GOT3 (cell line): ENCODE data around the gene SEMA4B.

Experiments
- DNase-seq: peaks from one replicate; lab custom pipeline; 2025; ENCODE audit warnings: mixed read lengths; lab: John Stamatoyannopoulos, UW

Gene SEMA4B

DNA sequence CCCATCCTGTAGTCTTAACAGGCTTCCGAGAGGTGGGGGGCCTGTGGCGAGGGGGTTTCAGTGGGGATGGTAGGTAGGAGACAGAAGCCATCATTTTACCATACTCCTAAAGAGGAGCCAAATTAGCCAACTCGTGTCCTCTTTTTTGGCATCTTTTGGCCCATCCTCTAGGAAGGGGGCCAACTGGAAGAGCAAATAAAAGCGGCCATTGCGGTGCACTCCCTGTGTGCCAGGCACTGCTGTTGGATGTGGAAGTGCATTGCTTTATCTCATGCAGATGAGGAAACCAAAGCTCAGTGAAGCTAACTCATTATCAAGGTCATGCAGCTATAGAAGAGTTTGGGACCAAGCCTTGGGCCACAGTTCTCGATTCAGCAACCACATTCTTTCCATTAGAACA is 6.1 kb downstream of the SEMA4B start:
- no peak for DNase-seq

DNA sequence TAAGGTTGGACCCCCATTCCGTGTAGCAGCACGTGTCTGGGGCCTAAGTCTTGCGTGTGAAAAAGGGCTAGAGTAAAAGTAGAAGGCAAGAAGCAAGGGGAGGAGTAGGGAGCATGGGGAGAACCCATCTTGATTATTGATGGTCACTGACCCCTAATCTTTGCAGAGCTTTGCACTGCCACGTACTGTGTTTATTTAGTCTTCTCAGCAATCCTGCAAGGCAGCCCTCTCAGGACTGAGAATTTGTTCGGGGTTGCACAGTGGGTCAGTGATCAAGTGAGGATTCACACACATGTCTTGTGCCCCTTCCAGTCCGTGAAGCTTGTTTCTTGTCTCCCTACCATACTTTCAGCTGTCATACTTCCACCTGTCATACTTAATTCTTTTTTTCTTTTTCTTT is 7.2 kb downstream of the SEMA4B start:
- no peak for DNase-seq

DNA sequence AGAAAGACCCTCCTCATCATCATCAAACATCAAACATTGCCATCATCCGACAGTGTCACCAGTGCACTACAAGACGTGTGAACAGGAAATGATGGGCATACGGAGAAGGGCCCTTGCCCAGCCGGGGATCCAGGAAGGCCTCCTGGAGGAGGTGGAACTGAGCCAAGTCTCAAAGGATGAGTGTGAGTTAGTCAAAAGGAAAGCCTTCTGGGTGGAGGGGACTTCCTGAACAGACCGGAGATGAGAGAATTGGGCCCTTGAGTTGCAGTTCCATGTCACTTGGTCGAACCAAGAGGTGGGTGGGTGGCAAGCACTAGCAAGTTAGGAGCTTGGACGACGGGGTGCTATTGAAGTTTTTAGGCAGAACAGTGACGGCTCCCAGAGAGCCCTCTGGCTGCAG is 8.5 kb downstream of the SEMA4B start:
- DNase-seq: no peak

DNA sequence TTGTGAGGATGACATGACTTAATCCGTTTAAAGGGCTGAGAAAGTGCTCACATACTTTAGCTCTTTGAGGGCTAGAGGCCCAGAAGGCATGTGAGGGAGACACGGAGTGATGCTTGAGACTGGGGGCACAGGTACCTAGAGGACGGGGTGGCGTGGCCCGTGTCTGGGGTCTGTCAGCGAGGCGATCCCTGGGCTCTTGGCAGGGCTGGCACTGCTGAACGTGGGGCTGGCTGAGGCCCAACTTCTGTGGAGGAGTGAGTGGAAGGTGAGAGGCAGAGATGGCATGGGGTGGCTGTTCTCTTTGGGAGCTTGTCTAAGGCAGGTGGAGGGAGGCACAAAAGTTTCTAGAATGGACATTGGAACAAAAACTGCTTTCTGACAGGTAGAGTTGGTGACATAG is 9.5 kb downstream of the SEMA4B start:
- DNase-seq: no peak

DNA sequence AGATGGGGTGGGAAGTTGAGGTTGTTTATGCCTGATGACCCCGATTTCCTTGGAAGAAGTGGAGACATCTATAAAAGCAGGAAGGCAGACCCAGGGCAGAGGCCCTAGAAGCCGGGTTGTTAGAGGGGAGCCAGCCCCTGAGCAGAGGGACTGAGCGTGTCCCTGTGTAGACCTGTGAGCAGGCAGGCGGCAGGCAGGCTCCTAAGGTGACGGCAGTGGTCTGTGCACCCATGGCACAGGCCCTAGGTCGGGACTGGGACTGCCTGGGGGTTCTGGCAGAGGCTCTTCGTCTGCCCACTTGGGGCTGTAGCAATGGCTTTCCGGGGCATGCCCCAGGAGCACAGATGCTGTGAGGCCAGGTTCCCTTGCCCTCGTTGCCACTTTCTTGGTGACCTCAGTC is 9.9 kb downstream of the SEMA4B start:
- DNase-seq: no peak

DNA sequence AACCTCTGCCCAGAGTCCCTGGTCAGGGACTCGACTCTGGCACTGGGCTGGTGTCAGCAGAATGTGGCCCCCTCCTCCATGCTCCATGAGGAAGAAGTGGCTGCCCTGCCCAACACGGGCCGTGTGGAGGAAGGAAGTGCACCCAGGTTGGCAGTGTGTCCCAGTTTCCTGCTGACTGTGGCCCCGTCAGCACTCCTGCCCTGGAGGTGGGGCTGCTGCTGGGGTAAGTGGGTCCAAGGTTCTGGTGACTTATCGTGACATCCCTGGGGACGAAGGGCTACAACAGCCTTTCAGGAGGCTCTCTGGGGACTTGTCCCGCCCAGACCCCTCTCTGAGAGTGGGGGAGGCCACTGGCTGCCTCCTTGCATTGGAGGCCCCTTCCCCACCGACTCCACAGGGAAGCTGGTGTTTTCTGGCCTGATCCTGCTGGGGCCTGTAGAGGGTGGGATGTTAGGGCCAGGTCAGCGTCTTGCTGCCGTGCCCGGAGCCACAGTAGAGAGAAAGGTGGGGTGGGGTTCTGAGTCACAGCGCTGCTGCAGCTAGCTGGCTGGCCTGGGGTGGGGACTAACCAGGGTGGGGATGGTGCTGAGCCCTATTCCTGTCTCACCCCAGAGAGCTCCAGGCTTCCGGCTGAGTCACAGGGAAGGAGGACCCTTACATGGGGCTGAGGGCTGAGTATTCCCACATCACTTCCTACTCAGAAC is 10.5 kb downstream of the SEMA4B start:
- DNase-seq: no peak

DNA sequence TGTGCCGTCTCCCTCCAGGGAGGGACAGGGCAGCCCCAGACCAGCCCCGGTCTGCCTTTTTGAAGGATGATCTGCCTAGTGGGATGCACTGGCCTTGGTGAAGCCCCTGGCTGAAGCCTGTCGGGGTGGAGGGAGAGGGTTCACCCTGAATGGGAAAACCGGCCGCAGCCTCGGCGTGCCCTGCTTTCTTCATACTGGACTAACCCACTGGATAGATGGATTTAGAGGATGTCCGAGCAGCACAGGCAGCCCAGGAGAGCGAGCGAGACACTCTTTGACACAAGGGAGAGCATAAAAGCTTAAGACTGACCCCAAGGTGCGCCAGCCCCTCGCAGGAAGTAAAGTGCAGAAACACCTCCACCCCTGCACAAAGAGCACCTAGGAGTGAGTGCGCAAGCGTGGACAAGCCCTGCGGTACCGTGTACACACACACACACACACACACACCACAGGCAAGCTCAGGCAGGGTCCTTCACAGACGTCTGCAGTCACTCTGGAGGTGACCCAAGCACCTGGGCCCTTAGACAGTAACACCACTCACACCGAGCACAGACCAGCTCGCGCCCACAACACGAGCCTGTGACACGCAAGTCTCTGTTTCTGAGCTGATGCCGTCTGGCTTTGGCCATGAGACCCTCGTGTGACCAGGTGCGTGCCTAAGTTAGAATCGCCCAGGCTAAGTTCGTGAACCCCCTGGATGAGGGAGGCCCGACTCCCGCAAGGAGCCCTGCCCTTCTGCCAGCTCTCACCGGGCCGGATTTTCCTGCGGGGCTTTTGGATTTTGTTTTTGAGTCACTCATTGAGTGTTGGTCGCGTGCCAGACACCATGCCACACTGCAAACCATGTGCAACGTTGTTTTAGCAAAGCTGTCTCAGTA is 11.3 kb downstream of the SEMA4B start:
- DNase-seq: no peak

DNA sequence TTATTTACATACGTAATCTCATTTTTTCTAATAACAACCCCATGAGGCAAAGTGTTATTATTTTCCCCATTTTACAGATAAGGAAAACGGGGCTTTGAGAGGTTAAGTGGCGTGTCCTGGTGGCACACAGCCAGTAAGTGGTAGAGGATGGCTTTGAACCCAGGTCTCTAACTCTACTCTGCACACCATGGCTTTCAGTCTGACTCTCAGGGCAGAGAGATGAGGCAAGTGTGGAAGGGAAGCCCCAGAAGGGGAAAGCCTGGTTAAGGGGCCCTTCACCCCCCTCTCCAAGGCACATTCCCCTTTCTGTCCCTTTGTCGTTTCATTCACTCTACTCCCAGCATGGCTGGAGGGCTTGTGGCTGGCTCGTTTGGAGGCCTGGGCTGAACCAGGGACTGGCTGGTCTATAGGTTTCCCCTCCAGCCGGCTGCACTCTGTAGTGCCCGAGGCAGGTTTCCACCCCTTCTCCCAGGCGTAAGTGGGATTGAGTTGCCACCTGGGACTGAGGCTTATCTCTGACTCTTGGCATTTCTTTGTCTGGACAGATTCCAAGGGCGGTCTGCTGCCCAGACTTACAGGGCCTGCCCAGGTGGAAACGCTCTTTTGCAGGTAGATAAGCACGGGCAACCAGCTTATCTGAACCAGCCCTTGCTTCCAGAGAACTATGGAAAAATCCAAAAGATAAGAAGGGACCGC is 12.1 kb downstream of the SEMA4B start:
- no peak for DNase-seq

DNA sequence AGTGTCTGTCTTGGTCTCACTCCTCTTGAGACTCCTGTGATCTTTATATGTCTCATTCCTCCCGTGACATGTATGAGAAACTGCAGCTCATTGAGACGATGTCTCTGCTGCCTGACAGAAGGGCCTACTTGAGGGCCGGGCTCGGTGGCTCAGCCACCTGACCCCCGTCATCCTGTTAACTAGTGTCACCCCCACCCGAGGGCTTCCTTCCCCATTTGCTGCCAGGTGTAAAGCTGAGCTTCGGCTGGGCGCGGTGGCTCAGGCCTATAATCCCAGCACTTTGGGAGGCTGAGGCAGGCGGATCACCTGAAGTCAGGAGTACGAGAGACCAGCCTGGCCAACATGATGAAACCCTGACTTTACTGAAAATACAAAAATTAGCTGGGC is 12.7 kb downstream of the SEMA4B start:
- no peak for DNase-seq

DNA sequence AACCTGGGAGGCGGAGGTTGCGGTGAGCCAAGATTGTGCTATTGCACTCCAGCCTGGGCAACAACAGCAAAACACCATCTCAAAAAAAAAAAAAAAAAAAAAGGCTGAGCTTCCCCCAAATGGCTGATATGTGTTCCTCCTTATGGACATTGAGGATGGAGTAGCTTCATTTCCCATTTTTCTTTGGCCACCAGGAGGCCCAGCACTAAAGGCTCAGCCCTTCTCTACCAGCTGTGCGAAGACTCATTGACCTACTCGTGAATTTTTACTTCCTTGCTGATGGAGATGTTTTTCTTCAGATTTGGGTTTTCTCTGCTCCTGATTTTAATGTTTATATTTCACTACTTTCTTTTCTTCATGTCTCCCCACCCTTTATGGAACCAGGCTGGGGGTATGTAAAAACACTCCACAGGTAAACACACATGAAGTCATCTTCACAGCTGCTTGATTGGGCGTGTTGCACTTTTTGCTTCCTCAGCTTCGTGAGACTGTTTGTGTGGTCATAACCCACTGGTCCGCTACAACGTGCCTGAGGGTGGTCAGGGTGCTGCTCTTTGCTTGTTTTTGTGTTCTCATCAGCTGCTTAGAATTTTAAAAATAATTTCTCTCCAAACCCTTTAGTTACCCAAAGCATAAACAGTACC is 13.5 kb downstream of the SEMA4B start:
- DNase-seq: no peak

DNA sequence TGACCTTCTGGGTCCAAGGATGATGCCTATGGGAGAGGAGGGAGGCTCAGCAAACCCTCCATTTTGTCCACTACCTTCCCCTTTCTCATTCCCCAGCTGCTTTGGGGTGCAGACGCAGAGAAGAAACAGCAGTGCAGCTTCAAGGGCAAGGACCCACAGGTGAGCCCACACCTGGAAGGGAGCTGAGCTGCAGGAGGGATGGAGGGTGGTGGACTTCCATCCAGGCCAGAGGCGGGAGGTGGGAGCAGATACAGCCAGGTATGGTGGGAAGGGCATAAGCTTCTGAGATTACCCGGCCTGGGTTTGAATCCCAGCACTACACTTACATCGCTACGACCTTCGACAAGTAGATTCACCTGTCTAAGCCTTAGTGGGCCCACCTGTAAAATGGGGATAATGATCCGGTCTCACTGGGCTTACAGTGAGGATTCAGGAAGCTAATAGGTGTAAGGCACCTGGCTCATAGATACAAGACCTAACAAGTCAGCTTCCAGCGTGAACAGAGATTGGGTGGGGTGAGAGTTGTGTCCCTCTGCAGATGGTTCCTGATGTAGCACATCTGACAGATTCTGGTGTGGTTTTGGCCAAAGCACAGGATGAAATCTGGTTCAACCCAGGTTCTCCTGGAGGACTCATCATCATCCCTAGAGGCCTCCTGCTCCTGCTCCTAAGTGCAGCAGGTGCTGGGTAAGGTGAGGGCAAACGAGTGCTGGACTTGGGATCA is 16.7 kb downstream of the SEMA4B start:
- DNase-seq: no peak

DNA sequence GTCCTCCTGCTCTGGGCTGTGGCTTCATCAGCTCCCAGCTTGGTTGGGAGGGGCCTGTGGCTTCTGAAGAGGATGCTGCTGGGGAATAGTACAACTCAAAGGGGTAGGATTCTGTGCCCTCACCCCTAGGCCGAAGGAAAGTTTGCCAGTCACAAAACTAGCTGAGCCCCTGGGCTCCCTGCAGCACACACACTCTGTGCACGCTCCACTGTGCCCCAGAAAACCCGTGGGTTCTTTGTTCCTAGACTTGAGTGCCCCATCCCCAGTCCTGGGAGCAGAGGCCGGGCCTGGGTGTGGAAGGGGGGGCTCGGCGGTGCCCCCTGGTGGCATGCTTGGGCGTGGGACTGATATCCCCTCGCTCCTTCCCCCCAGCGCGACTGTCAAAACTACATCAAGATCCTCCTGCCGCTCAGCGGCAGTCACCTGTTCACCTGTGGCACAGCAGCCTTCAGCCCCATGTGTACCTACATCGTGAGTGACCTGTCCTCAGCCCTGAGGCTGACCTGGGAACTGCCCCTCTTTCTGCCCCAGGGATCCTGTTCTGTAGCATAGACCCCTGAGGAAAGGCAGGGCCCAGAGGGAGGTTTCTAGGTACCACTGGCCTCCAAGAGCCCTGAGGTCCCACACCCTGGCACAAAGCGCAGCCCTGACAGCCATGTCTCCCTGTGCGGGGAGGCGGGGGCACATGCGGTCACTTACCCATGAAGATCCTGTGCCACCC is 18.5 kb downstream of the SEMA4B start:
- DNase-seq: no peak

DNA sequence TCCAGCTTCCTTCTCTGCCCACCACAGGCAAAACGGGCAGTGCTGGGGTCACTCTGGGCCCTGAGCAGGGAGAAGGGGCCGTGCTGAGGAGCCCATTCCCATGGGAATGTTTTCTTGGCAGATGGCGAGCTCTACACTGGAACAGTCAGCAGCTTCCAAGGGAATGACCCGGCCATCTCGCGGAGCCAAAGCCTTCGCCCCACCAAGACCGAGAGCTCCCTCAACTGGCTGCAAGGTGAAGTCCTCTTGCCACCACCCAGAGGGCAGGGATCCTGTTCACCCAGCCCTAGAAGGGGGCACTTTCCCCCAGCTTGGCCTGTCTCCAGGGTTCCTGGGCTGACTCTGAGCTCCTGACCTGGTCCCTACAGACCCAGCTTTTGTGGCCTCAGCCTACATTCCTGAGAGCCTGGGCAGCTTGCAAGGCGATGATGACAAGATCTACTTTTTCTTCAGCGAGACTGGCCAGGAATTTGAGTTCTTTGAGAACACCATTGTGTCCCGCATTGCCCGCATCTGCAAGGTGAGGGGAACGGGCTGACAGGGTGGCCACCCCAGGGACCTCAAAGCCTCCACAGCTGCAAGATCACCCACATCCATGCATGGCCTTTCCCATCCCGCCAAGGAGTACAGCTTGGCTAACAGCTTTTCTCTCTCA is 20.2 kb downstream of the SEMA4B start:
- peak; percentile 37 for DNase-seq

DNA sequence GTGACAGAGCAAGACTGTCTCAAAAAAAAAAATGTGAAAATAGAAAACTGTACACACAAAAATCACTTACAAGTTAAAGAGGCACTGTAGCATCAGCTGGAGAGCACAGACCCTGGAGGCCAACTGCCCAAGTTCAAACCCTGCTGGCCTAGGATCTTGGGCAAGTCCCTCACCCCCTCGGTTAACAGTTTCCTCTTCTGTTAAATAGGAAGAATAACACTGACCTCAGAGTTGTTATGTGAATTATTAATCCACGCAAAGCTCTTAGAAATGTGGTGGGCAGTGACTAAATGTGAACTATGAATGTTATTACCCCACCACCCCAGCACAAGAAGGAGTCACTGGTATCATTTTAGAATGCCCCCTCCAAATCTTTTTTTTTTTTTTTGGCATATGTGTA is 21.4 kb downstream of the SEMA4B start:
- DNase-seq: no peak

DNA sequence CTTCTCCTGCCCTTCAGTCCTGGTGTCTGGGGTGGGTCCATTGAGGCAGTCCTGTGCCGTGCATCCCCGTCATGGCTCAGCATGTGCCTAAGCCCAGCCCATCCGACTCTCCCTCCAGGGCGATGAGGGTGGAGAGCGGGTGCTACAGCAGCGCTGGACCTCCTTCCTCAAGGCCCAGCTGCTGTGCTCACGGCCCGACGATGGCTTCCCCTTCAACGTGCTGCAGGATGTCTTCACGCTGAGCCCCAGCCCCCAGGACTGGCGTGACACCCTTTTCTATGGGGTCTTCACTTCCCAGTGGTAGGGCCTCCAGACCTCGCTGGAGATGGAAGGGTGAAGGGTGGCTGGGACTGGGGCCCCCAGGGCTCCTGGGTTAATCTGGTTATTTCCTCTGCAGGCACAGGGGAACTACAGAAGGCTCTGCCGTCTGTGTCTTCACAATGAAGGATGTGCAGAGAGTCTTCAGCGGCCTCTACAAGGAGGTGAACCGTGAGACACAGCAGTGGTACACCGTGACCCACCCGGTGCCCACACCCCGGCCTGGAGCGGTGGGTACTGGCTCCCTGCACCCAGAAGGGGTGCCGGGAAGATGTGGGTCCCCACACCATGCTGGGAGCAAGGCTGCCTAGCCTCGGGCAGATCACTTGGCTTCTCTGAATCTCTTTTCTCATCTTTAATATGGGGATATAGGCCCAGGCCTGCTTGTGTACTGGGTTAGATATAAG is 22.5 kb downstream of the SEMA4B start:
- no peak for DNase-seq

DNA sequence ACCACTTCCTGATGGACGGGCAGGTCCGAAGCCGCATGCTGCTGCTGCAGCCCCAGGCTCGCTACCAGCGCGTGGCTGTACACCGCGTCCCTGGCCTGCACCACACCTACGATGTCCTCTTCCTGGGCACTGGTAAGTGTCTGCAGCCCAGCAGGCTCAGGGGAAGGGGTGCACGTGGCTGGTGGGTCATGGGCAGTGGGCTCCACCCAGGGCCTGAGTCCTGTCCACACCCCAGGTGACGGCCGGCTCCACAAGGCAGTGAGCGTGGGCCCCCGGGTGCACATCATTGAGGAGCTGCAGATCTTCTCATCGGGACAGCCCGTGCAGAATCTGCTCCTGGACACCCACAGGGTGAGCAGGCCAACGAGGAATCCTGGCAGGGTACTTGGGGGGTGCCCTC is 23.9 kb downstream of the SEMA4B start:
- no peak for DNase-seq

DNA sequence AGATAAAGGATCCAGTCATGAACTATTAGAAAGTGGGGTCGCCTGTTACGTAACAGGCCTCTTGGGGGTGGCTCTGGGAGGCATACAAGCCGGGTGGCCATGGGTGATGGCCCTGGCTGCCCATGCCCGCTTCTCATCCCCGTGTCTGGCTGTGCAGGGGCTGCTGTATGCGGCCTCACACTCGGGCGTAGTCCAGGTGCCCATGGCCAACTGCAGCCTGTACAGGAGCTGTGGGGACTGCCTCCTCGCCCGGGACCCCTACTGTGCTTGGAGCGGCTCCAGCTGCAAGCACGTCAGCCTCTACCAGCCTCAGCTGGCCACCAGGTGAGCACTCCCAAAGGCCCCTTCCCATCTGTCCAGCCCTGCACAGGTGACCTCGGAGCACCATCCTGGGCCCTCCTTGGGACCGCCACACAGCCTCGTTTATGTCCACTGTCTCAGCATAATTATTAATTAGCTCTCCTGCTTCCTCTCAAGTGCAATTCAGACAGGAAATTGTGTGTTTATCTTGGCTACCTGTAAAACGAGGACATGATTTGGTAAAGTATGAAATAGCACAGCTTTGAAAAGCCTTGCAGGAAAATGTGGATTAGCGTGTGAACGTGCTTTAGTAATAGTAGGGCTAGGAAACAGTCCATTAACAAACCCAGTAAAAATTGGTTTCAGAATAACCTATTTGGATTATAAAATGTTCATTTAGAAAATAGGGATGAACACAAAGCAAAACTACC is 24.5 kb downstream of the SEMA4B start:
- DNase-seq: no peak

DNA sequence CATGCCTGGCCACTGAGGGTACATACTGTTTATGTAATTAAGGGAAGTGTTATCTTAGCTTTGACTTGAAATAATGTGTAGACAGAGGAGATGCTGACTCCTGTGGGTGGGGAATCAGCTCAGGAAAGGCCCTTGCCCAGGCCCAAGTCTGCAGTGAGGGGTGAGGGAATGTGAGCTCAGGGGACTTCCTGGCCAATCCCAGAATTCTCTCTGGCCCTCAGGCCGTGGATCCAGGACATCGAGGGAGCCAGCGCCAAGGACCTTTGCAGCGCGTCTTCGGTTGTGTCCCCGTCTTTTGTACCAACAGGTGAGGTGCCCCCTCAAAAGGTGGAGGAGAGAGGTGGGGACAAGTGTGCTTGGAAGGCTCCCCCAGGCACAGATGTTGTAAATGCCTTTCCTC is 26.2 kb downstream of the SEMA4B start:
- DNase-seq: no peak
